Measurements from ENCODE around the gene CNKSR3.

The CNKSR3 gene

GRCh38 chr6:154504102-154504501, 6.4 kb downstream of the CNKSR3 start:
- in situ Hi-C loops (cut with HindIII; ENCODE audit: low sequenced_read_pairs), result no loop called here

GRCh38 chr6:154503658-154504057, 6.8 kb downstream of the CNKSR3 start:
- in situ Hi-C loops (cut with HindIII; ENCODE audit: low sequenced_read_pairs), result no loop called here

DNA sequence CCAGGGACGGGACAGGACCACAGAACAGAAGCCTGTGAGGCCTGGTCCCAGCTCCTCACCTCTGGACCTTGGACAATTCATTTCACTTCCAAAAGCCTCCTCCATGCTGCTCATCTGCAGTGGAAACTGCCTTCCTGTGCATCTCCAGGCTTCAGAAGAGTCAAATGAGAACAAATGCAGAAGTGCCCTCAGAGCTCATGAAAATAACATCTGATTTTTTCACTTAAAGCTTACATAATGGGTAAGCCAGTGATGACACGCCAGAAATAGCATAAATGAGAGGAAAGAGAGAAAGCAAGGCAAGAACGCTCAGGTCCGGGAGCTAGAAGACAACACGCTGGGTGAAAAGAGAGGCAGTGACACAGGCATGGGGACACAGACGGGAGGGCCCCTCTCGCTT, 7.9 kb downstream of the CNKSR3 start:
- in situ Hi-C loops (cut with HindIII; ENCODE audit: low sequenced_read_pairs), result no loop called here

GRCh38 chr6:154501578-154501868, 9.0 kb downstream of the CNKSR3 start:
- in situ Hi-C loops (cut with HindIII; ENCODE audit: low sequenced_read_pairs), result no loop called here

- in situ Hi-C loops (cut with HindIII; ENCODE audit: low sequenced_read_pairs), result no loop called here
Measured at GRCh38 chr6:154500769-154501577, 9.5 kb downstream of the CNKSR3 start.

DNA sequence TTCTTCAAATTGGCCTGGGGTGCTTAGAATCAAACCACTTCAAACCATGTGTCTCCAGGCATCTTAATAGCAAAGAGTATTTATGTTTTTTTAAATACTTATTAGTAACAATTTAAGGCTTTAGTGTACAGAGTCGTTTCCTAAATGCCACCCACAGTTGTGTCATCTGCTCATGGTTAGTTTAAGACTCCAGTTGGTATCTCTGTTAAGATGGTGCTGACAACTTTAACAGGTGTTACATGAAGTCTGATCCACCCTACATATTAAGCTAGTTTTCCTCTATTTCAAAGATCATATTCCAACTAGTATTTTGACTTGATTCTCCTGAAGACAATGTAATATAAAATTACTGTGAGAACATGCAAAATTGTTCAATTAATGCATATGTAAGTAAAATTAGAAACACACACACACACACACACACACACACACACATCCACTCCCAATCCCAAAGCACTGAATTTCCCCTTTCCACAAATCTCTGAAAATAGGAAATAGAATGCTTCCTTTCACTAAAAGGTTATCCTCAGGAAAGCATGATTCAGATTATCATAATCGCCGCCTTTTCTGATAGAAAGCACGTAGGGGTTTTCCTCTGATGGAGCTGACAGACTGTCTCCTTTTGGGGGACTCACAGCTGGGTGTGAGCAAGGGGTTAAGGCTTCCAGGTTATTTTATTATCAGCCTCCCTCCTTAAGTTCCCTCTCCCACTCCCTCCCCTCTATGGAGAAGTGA, 10.5 kb downstream of the CNKSR3 start:
- in situ Hi-C loops (cut with HindIII; ENCODE audit: low sequenced_read_pairs), result no loop called here

DNA sequence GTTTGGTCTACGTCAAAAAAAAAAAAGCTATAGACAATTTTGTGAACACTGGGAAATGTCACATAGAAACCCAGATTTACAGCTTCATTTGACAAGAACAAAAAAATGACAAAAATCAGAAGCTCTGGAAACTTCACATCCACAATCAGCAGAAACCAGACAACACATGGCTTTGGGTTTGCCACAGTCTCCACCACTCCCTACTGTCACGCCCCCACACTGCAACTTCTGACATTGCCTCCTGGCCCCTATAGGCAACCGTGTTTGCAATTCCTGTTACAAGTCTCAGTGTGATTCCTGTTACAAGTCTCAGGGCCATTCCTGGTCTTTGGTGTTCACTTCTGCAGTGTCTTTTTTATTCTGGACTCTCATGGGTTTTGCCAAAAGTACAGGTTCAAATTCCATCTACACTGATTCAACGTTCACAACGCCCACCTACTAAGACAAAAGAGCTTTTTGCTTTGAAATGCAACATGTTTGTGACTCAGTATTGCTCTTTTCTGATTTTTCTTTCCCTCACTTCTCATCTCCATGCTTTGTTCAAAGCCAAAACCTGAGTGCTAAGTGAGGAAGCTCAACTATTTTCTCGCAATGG, 12.0 kb downstream of the CNKSR3 start:
- in situ Hi-C loops (cut with HindIII; ENCODE audit: low sequenced_read_pairs), result no loop called here

DNA sequence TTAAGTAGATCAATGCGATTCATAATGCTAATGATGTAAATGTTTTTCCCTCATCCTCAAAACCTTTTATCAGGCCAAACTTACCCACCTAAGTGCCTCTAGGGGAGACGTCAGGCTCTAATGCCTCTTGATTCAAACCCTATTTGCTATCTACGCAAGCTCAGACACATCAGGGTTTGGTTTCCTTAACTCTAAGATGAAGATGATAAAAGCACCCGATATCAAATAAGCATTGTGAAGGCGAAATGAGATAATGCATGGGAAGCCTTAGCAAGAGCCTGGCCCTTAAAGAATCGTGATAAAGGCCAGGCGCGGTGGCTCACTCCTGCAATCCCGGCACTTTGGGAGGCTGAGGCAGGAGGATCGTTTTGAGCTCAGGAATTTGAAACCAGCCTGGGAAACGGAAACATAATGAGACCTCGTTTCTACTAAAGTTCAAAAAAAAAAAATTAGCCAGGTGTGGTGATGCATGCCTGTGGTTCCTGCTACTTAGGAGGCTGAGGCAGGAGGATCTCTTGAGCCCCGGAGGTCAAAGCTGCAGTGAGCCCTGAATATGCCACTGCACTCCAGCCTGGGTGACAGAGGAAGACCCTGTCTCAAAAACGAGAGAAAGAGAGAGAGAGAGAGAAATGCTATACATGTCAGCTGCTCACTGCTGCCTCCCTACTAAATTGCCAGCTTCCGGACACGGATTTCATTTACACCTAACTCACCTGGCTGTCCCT, 13.5 kb downstream of the CNKSR3 start:
- in situ Hi-C loops (cut with HindIII; ENCODE audit: low sequenced_read_pairs), result no loop called here

- in situ Hi-C loops (cut with HindIII; ENCODE audit: low sequenced_read_pairs), result no loop called here
Measured at GRCh38 chr6:154496186-154496585, 14.3 kb downstream of the CNKSR3 start.

GRCh38 chr6:154494592-154495311, 15.7 kb downstream of the CNKSR3 start:
- in situ Hi-C loops (cut with HindIII; ENCODE audit: low sequenced_read_pairs), result no loop called here

DNA sequence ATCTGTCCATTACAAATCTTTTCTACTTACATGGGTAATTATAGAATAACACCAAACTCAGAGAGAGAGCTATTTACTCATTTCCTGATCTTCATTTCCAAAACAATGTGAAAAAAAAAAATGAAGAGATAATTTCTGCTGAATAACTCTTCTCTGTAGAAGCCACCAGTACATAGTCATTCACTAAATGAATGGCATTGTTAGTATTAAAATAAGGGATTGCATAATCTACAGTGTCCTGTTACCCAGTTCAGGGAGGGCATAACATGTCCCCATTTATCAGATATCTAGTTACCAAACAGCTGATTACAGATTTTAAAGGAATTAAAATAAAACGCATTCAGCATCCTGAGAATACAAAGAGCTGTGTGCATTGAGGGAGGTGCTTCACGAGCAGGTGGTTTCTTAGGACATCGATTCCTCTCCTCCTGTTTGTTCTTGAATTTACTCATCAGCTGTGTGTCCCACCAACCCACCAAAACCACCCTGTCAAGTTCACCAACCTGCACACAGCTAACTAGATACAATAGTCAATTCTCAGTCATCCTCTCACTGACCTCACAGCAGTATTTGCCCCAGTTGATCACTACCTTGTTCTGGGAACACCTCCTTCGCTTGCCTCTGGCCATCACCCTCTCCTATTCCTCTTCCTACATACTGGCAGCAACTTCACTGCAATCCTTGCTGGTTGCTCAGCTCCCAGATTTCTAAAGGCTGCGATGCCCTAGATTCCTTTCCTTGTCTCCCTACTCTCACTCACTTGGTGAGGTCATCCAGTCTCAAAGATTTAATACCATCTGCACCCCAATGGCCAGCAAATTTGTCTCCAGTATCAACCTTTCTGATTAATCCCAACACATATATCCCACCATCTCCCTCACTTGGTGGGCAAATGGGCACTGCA, 18.7 kb downstream of the CNKSR3 start:
- in situ Hi-C loops (cut with HindIII; ENCODE audit: low sequenced_read_pairs), result no loop called here

- in situ Hi-C loops (cut with HindIII; ENCODE audit: low sequenced_read_pairs), result no loop called here
Measured at GRCh38 chr6:154489822-154490221, 20.7 kb downstream of the CNKSR3 start.

DNA sequence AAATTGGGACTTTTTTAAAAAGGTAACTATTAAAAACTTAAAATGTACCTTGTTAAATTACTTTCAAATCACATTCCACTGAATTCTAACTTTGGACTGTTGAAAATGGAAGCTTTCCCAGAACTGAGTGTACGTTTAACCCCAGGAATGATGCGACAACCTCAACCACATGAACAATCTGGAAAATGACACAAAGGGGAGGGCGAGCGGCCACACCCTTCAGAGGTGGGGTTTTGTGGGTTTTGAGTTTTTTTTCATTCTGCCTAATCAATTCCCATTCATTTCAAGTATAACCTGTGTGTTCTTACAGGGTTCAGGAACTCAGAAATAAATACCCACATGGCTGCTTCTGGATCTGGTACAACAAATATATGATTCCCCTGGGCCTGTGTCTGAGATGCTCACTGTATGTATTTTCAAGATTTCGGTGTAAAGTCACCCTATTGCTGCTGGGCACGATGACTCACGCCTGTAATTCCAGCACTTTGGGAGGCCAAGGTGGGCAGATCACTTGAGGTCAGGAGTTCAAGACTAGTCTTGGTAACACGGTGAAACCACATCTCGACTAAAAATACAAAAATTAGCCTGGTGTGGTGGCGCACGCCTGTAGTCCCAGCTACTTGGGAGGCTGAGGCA, 21.6 kb downstream of the CNKSR3 start:
- in situ Hi-C loops (cut with HindIII; ENCODE audit: low sequenced_read_pairs), result no loop called here

- in situ Hi-C loops (cut with HindIII; ENCODE audit: low sequenced_read_pairs), result no loop called here
Measured at GRCh38 chr6:154488248-154488593, 22.3 kb downstream of the CNKSR3 start.

- in situ Hi-C loops (cut with HindIII; ENCODE audit: low sequenced_read_pairs), result no loop called here
Measured at GRCh38 chr6:154487367-154488247, 22.9 kb downstream of the CNKSR3 start.

- in situ Hi-C loops (cut with HindIII; ENCODE audit: low sequenced_read_pairs), result no loop called here
Measured at GRCh38 chr6:154485815-154486214, 24.7 kb downstream of the CNKSR3 start.

DNA sequence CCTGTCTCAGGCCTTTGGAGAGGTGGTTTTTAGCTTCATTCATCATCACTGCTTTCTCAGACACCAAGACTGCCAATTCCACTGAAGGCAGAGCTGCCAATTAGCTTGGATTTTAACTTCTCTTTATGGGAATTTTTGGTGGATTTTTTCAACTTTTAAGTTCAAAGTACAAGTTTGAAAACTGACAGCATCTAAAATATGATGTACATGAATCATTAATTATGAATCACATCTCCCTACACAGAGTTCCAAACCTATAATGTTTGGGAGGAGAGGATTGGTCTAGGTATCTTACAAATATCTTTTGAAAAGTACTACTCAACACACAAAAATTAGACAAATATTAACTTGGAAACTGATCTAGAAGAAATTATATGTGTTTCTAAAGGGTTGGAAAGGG, 25.5 kb downstream of the CNKSR3 start:
- in situ Hi-C loops (cut with HindIII; ENCODE audit: low sequenced_read_pairs), result no loop called here

DNA sequence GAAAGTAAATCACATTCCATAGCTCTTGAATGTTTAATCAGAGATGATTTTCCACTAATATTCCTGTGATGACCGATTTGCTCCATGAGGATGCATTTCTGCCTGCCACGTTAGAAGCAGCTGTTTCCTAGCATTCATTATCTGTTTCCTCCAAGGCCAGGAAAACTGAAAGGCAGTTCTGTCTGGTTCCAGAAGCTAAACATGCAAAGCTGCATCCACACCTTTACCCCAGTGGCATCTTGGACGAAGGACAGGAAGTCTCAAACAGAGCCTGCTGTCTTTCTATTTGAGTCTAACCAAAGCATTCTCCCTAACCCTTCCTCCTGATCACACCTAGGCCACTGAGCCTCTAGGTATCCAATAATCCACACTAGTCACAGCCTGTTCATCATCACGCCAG, 27.6 kb downstream of the CNKSR3 start:
- in situ Hi-C loops (cut with HindIII; ENCODE audit: low sequenced_read_pairs), result no loop called here
